ENCODE measurements around the gene CTBP1.

GRCh38 chr4:1174941-1175634, 73.8 kb downstream of the CTBP1 start:
- TF ChIP-seq CTCF (IDR thresholded peaks at IDR 0.05; ENCODE audit: low read length), result no peak
- TF ChIP-seq EZH2 (IDR thresholded peaks at IDR 0.05; ENCODE audit: borderline replicate concordance, low read length), result no peak

All from OCI-LY1 (cell line).